NCI-H82 (cell line): Measurements from ENCODE around the gene FLRT2.
A peak's percentile ranks its signal among the peaks of the same experiment; 100 is the strongest.

Experiments
- DNase-seq: peaks from one replicate; lab custom pipeline; 2025; lab: John Stamatoyannopoulos, UW

Gene FLRT2

DNA sequence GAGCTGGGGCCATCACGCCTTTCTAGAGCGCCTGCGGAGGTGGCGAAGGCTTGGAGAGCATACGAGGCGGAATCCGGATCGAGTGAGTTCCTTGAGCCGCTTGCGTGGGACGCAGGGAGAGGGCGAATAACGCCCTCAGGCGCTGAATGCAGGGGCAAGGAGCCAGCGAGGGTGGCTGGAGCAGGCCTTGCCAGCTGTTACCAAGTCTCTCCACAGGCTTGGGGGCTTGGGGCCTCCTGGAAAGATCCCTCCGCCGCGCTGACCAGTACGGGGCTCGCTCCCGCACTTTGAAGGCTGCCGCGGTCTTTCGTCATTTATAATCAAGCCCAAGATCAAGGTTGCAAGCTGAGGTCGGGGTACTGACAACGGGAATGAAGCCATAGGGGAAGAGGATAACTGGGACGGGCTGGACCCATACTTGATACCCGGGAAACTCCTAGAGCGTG, 1.2 kb downstream of the FLRT2 start:
- peak; percentile 64 for DNase-seq

DNA sequence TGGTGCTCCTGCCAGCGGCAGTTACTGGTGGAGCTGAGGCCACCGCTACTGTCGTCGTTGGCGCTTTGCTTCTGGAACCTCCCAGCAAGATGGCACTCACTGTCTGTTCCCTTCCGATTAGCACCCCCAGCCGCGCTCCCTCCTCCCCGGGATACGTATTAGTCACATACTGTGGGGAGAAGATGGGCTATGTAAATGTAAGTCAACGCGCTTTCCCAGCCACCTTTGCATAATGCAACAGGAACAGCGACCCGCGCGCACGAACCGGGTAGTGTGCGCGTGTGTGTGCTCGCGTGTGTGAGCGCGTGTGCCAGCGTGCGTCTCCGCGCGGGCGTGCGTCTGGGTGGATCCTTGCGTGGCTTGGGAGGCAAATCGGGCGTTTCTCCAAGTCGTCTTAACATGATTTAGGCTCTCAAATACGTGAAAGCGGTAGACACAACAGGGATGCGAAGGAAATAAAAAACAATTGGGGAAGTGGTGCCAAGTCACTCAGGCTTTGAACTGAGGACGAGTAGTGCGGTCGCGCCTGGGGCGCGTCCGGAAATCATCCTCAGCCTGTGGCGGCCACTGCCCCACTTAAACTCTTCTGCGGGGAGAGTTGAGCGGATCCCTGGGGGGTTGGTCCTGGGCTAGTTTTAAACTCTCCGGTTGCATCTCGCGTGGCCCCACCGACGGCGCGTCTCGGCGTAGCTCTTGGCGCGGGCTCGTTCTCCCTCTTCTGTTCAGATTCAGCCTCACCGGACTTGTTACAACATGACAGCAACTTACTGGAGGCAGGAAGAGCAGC, 1.8 kb downstream of the FLRT2 start:
- peak; percentile 53 for DNase-seq

DNA sequence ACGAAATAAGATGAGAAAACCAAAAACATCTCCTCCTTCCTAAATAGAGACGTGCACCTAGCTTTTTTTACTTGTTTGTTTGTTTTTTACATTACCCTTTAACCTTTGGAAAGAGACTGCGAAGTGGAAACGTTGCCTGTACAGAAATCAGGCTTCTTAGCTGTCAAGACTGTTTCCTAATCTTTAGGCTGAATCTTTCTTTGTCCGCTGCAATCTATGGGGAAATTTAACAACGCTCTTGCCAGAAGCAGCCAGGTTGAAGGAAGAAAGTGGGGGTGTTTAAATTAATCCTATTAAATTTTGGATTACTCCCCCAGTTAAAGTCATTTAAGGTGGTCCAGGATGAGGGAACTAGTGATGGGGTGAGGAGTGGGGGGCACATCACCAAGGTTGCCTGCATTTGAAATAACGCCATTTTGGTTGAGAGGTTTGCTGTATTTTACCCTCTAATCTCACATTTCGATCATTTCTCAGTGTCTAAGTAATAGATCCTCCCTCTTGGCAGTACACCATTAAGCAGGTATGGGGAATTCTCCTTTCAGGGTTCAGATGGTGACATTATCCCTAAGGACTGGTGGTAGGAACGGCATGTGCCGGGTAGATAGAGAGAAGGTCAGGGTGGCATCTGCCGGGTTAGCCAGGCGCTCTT, 2.6 kb downstream of the FLRT2 start:
- DNase-seq: no peak

- peak; percentile 69 for DNase-seq
Measured at GRCh38 chr14:85533023-85533860, 3.3 kb downstream of the FLRT2 start.

GRCh38 chr14:85533861-85534291, 3.9 kb downstream of the FLRT2 start:
- DNase-seq: peak; percentile 60

DNA sequence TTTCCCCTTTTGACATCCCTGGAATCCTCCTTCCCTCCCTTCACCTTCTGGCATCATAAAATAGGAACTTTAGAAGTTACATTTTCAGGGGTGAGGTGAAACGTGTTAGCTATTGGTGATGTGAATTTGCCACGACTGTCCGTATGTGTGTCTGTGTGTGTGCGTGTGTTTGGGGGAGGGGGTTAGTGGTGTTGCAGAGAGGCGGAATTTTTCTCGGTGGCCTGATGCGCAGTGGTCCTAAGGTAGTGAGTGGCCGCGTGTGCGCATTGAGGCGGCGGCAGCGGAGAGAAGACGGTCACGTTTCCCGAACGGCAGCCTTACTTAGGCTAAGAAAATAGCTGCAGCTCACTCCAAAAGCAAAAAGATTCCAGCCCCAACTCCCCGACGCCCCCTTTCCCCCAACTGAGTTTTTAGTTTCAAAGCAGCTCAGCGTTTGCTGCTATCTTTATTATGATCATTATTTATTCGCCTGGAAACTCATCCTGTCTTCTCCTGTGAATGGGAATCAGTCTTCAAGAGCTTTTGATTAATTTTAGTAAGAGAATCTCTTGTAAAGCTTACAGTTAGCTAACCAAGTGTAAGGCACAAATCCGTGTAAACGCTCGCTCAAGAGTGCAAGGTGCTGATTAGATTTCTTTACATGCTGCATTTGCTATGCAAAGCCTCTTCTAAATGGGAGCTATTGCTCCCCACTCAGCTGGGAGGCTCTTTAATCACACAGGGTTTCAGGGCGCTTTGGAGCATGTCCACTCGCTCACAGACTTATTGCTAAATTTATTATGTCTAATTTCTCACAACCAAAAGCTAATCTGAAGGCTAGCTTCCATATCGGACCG, 4.7 kb downstream of the FLRT2 start:
- peak; percentile 15 for DNase-seq

GRCh38 chr14:85535321-85535720, 5.4 kb downstream of the FLRT2 start:
- no peak for DNase-seq

DNA sequence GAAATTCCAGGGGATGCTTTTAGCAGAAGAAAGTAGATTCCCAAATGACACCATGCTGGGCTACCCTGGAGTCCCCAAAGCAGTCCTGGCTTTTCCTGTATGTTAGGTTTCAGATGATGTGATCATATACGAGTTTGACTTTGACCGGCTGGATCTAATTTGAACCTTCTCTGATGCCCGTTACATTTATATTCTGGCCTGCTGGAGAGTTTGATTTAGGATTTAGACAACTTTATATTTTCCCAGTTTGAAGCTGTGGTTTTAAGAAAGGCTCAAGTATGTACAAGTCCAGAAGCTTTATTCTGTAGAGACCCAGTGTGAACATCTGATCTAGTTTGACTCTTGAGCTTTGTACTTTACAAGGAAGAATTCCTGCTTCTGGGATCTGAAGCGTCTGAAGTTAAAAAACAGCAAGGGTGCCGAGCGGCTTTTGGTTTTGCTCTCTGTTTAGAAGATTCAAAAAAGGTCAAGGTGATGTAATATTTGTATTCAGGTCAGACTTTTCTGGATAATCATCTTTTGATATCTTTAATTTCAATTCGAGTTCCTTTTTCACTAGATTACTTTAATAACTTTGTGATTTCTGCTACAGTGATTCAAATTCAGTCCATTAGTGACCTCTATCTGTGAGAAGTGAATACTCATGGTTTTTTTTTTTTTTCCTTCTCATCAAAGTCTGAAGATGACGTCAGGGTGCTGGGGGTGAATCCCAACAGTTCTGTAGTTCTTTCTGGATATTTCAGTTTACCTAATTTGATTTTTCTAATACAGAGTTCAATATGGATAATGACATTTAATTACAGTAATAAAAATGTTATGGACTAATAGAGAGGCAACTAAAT, 6.3 kb downstream of the FLRT2 start:
- no peak for DNase-seq

- DNase-seq: no peak
Measured at GRCh38 chr14:85536833-85537190, 6.9 kb downstream of the FLRT2 start.

- no peak for DNase-seq
Measured at GRCh38 chr14:85537526-85537925, 7.6 kb downstream of the FLRT2 start.

DNA sequence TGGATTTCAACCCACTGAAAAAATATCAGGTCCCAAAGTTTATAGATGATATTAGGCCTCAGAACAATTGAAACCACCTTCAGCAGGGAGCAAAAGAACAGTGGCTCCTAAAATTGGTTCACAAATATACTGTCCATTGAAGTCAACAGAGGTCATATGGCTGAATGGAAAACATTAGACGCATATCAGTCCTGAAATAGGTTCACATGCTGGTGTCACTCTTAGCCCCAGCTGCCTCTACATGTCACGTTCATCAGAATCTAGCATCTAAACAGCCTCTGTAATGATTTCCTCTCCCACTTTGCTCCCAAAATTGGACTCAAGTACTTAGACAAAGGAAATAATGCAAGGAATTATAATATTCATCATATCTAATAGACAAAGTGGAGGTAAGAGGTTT, 8.7 kb downstream of the FLRT2 start:
- no peak for DNase-seq

DNA sequence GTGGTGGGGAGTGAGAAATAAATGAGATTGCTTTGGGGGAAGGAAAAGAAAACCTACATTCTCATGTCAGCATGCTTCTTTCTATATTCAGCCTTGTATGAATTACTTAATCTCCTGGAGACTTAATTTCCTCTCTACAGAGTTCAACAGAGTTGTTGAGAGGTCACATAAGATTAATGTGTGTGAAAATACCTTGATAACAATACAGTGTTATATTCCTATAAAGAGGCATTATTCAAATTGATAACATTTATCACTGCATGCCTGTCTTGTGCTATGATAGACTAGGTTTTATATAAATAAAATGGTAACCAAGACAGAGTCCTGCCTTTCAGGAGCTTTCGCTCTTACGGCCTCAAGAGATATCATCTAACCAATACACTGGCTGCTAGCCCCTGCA, 9.6 kb downstream of the FLRT2 start:
- no peak for DNase-seq

DNA sequence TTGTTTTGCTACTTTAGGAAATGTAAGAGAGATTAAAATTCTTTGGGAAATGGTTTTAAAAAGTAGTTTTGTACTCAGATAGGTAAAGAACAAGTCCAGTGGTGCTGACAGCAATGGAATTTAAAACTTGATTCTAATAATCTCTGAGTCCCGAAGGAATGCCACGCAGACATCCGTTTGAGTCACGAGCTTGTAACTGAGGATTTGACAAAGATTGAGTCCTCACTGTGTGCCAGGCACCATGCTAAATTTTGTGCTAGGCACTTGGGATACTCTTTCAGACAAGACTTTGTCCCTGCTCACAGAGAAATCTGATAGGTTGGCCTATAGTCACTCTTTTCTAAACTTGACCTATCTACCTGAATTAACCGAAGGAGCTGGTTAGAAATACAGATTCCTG, 12.7 kb downstream of the FLRT2 start:
- DNase-seq: no peak

- DNase-seq: no peak
Measured at GRCh38 chr14:85545738-85546137, 15.8 kb downstream of the FLRT2 start.

GRCh38 chr14:85546390-85546789, 16.4 kb downstream of the FLRT2 start:
- no peak for DNase-seq

- DNase-seq: no peak
Measured at GRCh38 chr14:85549697-85550096, 19.8 kb downstream of the FLRT2 start.

DNA sequence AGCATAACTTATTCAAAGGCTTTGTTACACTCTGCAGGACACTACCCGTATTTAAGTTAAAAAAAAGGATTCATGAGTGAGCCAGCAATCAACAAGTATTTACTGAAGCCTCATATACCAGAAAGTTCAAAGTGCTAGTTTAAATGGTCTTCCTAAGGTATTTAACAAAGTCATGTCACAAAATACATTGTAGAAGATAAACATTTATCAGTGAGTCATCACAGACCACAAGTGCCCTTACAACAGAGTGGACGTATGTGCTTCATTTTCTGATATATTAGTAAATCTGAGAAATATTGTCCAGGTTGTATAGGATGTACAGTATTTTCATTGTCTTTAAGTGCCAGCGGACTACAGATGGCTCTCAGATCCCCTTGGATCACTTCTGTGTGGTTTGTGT, 24.2 kb downstream of the FLRT2 start:
- DNase-seq: no peak

GRCh38 chr14:85556267-85556666, 26.3 kb downstream of the FLRT2 start:
- DNase-seq: no peak

- no peak for DNase-seq
Measured at GRCh38 chr14:85558505-85558904, 28.6 kb downstream of the FLRT2 start.

- no peak for DNase-seq
Measured at GRCh38 chr14:85562630-85563029, 32.7 kb downstream of the FLRT2 start.
